OCI-LY7 (cell line): ENCODE results near the gene PPP1R10.

Source experiments
- EZH2phosphoT487 ChIP-seq: fragments of 200-600 bp; sonication (generic); IDR thresholded peaks from 2 replicates; pipeline ENCODE4 v1.6.1; 2018; ENCODE audit warnings: low read depth, borderline replicate concordance, mild to moderate bottlenecking, mixed run types, antibody characterized with exemption, low read length, moderate library complexity, mixed read lengths
- TF ChIP-seq, protein P1 (sequence below): fragments of 200-600 bp; sonication (generic); conservative IDR thresholded peaks from 2 replicates; pipeline ENCODE4 v1.5.1; 2014; ENCODE audit warnings: mild to moderate bottlenecking, antibody characterized with exemption, low read length, moderate library complexity, mixed read lengths

DNA sequence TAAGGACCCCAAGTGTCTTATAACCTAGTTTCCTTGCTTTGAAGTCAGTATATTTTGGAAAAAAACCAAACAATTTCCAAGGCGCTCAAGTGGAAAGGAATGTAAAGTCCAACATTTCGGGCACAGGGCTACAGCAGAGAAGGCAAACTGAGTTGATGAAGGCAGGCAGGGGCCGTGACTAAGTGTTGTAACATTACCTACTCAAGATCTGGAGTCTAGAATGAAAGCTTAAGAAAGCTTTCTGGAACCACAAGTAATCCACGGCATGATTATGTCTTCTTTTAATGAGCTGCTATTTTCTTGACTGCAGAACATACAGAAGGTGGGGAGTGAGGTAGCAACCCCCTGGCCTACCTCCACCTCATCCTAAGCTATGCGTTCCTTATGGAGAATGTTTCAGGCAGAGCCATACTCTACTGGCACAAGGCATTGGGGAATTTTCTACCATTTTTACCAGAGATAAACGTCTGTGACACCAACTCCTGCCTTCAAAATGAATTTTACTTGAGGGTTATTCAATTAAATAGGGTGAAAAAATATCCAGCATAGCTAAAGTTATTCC, 4.3 kb downstream of the PPP1R10 start:
- TF ChIP-seq, protein P1, sequence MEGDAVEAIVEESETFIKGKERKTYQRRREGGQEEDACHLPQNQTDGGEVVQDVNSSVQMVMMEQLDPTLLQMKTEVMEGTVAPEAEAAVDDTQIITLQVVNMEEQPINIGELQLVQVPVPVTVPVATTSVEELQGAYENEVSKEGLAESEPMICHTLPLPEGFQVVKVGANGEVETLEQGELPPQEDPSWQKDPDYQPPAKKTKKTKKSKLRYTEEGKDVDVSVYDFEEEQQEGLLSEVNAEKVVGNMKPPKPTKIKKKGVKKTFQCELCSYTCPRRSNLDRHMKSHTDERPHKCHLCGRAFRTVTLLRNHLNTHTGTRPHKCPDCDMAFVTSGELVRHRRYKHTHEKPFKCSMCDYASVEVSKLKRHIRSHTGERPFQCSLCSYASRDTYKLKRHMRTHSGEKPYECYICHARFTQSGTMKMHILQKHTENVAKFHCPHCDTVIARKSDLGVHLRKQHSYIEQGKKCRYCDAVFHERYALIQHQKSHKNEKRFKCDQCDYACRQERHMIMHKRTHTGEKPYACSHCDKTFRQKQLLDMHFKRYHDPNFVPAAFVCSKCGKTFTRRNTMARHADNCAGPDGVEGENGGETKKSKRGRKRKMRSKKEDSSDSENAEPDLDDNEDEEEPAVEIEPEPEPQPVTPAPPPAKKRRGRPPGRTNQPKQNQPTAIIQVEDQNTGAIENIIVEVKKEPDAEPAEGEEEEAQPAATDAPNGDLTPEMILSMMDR, result no peak
- no peak for TF ChIP-seq EZH2phosphoT487
